Right ventricle myocardium superior (tissue), 1 donor: ENCODE results near the gene DRD1. TPM values are rescaled to one million over a fixed set of nuclear protein-coding genes. Genes with fewer than 3 reads are reported as not detected.
"Not testable (repeated sequence)": the region's sequence is repeated elsewhere in the genome, so short reads cannot be mapped to it uniquely, and the experiment has no call there.

Source experiments
- ATAC-seq: fragments of 200-7000 bp; cut with Tn5 transposase; one replicate; pipeline ENCODE4 v1.9.1; 2020; ENCODE audit warnings: mild to moderate bottlenecking; ENCODE audit not compliant: poor library complexity
- DNase-seq: peaks from one replicate; pipeline ENCODE4 v3.0.0-alpha.2; 2020
- intact Hi-C: fragments of 100-400 bp; cut with DNase I; formaldehyde crosslinking; loops from one replicate; pipeline ENCODE4 v1.11.2; 2022
- total RNA-seq: library from RNA; stranded (reverse); fragmentation: NEBNext Ultra II Directional; extraction: Animal tissue kit (Norgen Biotek cat#: 25700); gene quantifications from one replicate; pipeline ENCODE4 v1.2.1, GENCODE V29; 2021
- donor health status: DM: no; HTN: yes; CAD: no; lungs with severe emphysema.

The DRD1 gene
- total RNA-seq, 1 donor from 2014 or later: not detected

DNA sequence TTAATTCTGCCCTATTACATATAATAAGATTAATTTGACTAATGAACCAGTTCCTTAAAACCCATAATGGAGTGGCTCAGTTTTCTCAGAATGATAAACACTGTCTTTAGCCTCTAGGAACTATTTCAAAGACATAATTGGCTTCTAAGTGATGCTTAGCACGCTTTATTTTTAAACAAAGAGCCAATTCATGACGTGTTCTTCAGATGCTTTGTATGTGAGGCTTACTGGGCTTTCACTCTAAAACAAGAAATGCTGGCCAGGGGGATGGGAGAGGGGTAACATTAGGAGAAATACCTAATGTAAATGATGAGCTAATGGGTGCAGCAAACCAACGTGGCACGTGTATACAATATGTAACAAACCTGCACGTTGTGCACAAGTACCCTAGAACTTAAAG, 26.8 kb upstream of the DRD1 start:
- intact Hi-C loops: no loop called here

GRCh38 chr5:175469916-175470315, 25.9 kb upstream of the DRD1 start:
- no peak for ATAC-seq
- intact Hi-C loops: no loop called here

More for the DNA sequence above, 26.8 kb upstream of the DRD1 start:
- DNase-seq: no peak
- no peak for ATAC-seq

GRCh38 chr5:175468892-175469291, 24.9 kb upstream of the DRD1 start:
- ATAC-seq (no peak), DNase-seq (no peak)
- intact Hi-C loops: no loop called here

More at GRCh38 chr5:175469916-175470315, 25.9 kb upstream of the DRD1 start:
- no peak for DNase-seq

GRCh38 chr5:175467983-175468690, 24.2 kb upstream of the DRD1 start:
- no peak for DNase-seq
- no peak for ATAC-seq
- intact Hi-C loops: no loop called here

DNA sequence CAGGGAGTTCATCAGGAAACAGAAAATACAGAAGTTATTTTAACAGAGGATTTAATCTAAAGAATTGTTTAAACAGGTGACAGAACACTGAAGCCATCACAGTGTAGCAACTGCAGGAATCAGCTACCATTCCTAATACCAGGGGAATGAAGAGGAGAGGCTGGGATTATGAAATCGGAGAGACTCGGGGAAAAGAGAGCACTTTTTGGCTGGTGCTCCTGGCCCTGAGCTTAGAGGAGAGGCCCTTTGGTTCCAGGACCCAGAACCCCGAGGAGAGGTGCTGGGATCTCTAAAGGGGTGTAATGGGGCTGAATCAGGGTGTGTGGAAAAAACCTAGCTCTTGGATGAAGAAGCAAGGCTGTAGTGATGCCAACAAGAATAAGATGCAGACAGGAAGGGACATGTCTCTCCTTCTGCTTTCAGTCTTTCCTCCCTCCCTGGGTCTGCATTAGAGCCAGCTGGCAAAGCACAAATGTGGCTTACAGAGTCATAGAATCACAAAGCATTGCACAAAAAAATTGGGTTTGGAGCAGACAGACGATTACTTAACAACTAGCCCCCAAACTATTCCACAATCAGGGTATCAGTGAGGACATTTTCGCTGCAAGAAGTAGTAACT, 22.8 kb upstream of the DRD1 start:
- ATAC-seq (peak; percentile 90), DNase-seq (peak; percentile 69)
- intact Hi-C loops: no loop called here

DNA sequence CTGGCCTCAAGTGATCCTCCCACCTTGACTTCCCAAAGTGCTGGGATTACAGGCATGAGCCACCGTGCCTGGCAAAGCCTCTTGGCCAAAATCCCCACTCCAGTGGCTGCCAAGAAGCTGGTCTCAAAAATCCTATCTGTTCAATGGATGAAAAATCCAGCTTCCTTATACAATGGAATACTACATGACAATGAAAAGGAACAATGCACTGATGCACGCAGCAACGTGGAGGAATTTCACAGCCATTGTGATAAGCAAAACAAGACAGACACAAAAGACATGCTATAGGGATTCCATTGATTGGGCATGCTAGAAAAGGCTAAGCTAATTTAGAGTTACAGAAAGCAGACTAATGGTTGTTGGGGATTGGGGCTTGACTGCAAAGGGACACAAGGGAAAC, 21.3 kb upstream of the DRD1 start:
- ATAC-seq (no peak), DNase-seq (no peak)
- intact Hi-C loops: no loop called here

DNA sequence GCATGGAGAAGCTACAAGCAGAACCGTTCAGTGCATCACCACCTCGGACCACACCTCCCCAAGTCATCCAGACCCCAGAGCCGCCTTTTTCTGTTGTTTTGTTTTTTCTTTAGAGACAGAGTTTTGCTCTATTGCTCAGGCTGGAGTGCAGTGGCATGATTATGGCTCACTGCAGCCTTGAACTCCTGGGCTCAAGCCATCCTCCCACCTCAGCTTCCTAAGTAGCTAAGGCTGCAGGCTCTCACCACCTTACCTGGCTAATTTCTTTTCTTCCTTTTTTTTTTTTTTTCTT, 20.9 kb upstream of the DRD1 start:
- intact Hi-C loops: no loop called here
- DNase-seq: no peak
- no peak for ATAC-seq

DNA sequence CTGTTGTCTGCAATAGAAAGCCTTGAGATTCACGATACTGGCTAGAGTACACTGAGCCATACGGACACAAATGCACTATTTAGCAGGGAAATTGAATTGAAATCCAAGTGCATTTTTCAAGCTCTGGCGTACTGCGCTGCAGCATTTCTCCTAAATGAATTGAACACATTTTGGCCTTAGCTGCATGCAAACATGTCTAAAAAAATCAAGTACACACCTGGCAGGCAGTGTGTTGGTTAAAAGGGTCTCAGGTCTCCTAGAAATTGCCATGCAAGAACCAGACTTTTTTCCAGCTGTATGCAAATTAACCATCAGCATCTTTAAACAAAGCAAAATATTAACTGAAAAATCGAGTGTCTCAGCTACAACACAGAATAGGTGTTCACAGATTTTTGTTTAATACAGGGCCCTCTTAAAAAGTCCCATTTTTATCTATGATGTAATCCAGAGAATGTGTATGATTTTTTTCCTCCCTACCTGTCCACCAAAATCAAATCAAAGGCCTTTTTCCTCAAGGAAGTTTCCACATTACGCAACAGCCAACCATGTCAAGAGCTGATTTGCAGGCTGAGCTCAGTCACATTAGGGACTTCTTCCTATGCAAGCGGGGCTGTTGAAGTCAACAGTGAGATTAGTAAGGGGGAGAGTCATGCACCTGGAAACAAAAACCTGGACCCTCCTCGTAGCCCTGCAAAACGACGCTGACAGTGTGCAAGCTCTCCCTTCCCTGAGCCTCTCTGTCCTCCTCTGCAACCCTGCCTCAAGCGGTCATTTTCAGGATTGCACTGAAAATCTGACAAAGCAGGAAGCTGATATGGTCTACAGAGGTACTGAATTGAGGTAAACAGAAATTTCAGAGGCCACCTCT, 20.3 kb upstream of the DRD1 start:
- intact Hi-C loops: no loop called here
- no peak for DNase-seq
- ATAC-seq: peak; percentile 52

GRCh38 chr5:175463641-175464040, 19.7 kb upstream of the DRD1 start:
- intact Hi-C loops: no loop called here
- ATAC-seq: no peak

GRCh38 chr5:175461370-175461769, 17.4 kb upstream of the DRD1 start:
- ATAC-seq: peak; percentile 79

More at GRCh38 chr5:175463641-175464040, 19.7 kb upstream of the DRD1 start:
- DNase-seq: no peak

DNA sequence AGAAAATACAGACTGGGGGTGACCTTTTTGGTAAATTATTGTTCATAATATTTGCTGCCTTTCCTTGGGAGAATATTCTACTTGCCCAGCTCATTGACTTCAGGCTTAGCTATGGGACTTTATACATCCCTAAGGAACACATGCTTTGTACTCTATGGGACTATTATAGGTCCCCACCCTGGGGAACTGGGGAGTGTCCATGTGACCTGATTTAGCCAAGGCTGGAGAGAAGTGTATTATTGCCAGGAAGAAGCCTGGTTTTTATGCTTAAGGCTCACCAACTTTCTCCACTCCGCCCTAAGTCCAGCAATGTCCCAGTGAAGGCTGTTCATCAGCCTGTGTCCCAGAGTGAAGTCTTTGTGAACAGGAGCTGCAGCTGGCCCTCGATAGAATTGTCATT, 16.6 kb upstream of the DRD1 start:
- intact Hi-C loops: no loop called here
- DNase-seq (no peak), ATAC-seq (no peak)

More at GRCh38 chr5:175461370-175461769, 17.4 kb upstream of the DRD1 start:
- intact Hi-C loops: no loop called here
- DNase-seq: peak; percentile 64

DNA sequence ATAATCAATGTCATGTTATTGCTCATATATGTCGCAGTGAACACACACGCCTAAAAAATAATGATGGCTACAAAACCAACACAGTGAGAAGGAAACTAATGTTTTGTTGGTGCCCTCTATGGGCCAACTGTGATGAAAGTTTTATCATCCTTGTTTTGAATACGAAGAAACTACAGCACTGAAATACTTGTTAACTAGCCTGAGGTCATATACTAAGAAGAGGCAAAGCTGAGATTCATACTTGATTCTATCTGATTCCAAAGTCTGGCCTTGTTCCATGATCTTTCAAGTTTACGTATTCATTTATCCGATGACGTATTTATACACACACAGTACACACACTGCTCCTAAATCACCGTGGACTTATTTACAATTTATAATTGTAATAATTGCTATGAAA, 16.1 kb upstream of the DRD1 start:
- intact Hi-C loops: no loop called here
- ATAC-seq (no peak), DNase-seq (no peak)

- no peak for ATAC-seq
- intact Hi-C loops: no loop called here
Measured at GRCh38 chr5:175457466-175457865, 13.5 kb upstream of the DRD1 start.

GRCh38 chr5:175456105-175456742, 12.2 kb upstream of the DRD1 start:
- no peak for ATAC-seq
- DNase-seq: no peak
- intact Hi-C loops: no loop called here

More at GRCh38 chr5:175457466-175457865, 13.5 kb upstream of the DRD1 start:
- no peak for DNase-seq

DNA sequence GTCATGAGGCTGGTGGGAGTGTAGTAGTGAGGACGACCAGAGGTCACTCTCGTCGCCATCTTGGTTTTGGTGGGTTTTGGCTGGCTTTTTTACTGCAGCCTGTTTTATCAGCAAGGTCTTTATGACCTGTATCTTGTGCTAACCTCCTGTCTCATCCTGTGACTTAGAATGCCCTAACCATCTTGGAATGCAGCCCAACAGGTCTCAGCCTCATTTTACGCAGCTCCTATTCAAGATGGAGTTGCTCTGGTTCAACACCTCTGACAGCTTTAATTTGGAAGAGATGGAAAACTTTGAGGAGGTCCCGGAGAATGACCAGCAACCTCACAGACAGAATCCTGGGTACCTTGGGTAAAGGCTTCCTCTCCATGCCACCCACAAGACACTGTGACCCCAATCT, 10.4 kb upstream of the DRD1 start:
- intact Hi-C loops, DNase-seq, ATAC-seq: not testable (repeated sequence)

DNA sequence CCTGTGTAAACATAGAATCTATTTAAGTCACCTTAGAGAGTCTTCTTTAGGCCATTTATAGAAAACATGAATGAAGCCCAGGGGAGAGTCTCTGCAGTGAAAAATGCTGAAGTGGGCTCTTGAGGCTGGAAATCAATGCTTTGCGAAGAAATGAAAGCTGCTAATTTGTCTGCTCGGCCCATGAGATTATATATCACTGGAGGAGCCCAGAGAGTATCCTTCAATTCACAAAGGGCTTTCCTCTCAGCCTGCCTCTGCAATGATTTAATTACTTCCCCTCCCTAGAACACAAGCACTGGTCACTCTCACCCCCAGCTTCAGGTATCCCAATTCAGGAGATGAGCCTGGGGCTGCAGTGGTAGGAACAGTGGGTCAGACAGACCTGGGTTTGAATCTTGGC, 8.2 kb upstream of the DRD1 start:
- intact Hi-C loops: no loop called here
- ATAC-seq (no peak), DNase-seq (no peak)

- DNase-seq: no peak
- no peak for ATAC-seq
- intact Hi-C loops: no loop called here
Measured at GRCh38 chr5:175448276-175448675, 4.3 kb upstream of the DRD1 start.

DNA sequence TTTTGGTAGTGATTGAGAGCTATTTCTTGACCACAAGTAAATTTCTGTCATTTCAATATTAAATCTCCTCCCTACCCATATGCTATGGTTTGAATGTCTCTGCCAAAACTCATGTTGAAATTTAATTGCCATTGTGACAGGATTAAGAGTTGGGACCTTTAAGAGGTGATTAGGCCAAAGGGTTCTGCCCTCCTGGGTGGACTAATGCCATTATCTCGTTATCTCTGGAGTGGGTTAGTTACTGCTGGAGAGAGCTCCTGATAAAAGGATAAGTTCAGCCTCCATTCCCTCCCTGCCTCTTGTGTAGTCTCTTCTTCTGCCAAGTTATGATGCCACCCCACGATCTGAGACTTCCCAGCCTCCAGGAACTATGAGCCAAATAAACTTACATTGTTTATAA, 3.6 kb upstream of the DRD1 start:
- intact Hi-C loops: no loop called here
- ATAC-seq (no peak), DNase-seq (no peak)

DNA sequence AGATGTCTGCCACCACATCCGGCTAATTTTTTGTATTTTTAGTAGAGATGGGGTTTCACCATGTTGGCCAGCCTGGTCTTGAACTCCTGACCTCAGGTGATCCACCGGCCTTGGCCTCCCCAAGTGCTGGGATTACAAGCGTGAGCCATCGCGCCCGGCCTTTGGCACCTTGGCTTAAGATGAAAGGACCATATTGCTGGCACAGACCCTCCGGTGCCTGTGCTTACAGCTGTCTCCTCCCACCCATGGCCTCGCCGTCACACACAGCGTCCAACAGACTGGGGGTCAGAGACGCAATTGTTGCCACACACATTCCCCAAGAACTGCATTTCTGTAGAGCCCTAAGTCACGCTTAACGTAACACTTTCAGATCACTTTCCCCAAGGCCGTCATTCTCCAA, 2.4 kb upstream of the DRD1 start:
- ATAC-seq, intact Hi-C loops, DNase-seq: not testable (repeated sequence)
